HG03442 (cell line): ENCODE data around the gene CEP192.
A peak's percentile ranks its signal among the peaks of the same experiment; 100 is the strongest.

Experiments
- ATAC-seq: cut with Tn5 transposase; IDR thresholded peaks from one replicate; pipeline ENCODE4 v1.9.1; 2021; ENCODE audit warnings: mild to moderate bottlenecking, moderate library complexity; ENCODE audit not compliant: unreplicated experiment

Gene CEP192

GRCh38 chr18:13099113-13099512, 108.0 kb downstream of the CEP192 start:
- ATAC-seq = no peak

- no peak for ATAC-seq
Measured at GRCh38 chr18:13100942-13101658, 109.9 kb downstream of the CEP192 start.

GRCh38 chr18:13101659-13102197, 110.6 kb downstream of the CEP192 start:
- ATAC-seq = no peak

GRCh38 chr18:13103366-13103765, 112.2 kb downstream of the CEP192 start:
- no peak for ATAC-seq

GRCh38 chr18:13105059-13105458, 113.9 kb downstream of the CEP192 start:
- no peak for ATAC-seq

- no peak for ATAC-seq
Measured at GRCh38 chr18:13107074-13107473, 115.9 kb downstream of the CEP192 start.

- ATAC-seq = no peak
Measured at GRCh38 chr18:13108330-13108729, 117.2 kb downstream of the CEP192 start.

GRCh38 chr18:13110559-13110958, 119.4 kb downstream of the CEP192 start:
- ATAC-seq = no peak

GRCh38 chr18:13112982-13113381, 121.8 kb downstream of the CEP192 start:
- no peak for ATAC-seq

- no peak for ATAC-seq
Measured at GRCh38 chr18:13120255-13120654, 129.1 kb downstream of the CEP192 start.

GRCh38 chr18:13120983-13121441, 129.8 kb downstream of the CEP192 start:
- ATAC-seq = no peak

- no peak for ATAC-seq
Measured at GRCh38 chr18:13124411-13124810, 133.2 kb downstream of the CEP192 start.

GRCh38 chr18:13125191-13125590, 134.0 kb downstream of the CEP192 start:
- no peak for ATAC-seq

GRCh38 chr18:13126966-13127598, 135.9 kb downstream of the CEP192 start:
- ATAC-seq = no peak

- no peak for ATAC-seq
Measured at GRCh38 chr18:13131283-13131682, 140.1 kb downstream of the CEP192 start.

GRCh38 chr18:13134551-13135401, 143.6 kb downstream of the CEP192 start:
- no peak for ATAC-seq

GRCh38 chr18:13136056-13136903, 145.1 kb downstream of the CEP192 start:
- peak; percentile 5 for ATAC-seq

GRCh38 chr18:13136904-13137669, 145.9 kb downstream of the CEP192 start:
- ATAC-seq = peak; percentile 38

GRCh38 chr18:13137670-13138419, 146.7 kb downstream of the CEP192 start:
- ATAC-seq = peak; percentile 53
